Body of pancreas (tissue), 4 donors: ENCODE measurements around the gene DBNL. TPM values are rescaled to one million over a fixed set of nuclear protein-coding genes. Genes with fewer than 3 reads are reported as not detected.
A peak's percentile ranks its signal among the peaks of the same experiment; 100 is the strongest.

Experiments used
- ATAC-seq: fragments of 150-250 bp; one replicate; pipeline ENCODE4 v1.9.1; 2016
- DNase-seq, 4 donors: peaks; one replicate each; pipeline ENCODE4 v3.0.0-alpha.2; 2019
- H3K27ac ChIP-seq, 4 donors: fragments of 200-600 bp; sonication (generic); 1 replicate in 3 of 4; 2 replicates in 1 of 4; pipeline versions ENCODE4 v1.5.1 to v1.6.1; 2016 to 2019; ENCODE audit warnings: mild to moderate bottlenecking in 1 of 4, mixed read lengths in 1 of 4, moderate library complexity in 1 of 4
- H3K27me3 ChIP-seq, 2 donors: fragments of 200-600 bp; sonication (generic); one replicate each; pipeline ENCODE4 v1.6.0; 2016; ENCODE audit warnings: mild to moderate bottlenecking in 1 of 2
- H3K36me3 ChIP-seq, 2 donors: fragments of 200-600 bp; sonication (generic); replicated peaks in 1 of 2; 2 replicates each; pipeline ENCODE4 v1.5.1; 2016; ENCODE audit warnings: low read depth in 2 of 2; ENCODE audit not compliant: insufficient read depth in 1 of 2
- H3K4me1 ChIP-seq: fragments of 200-600 bp; sonication (generic); one replicate; pipeline ENCODE4 v1.6.0; 2016
- H3K4me3 ChIP-seq, 2 donors: fragments of 200-600 bp; sonication (generic); 1 replicate in 1 of 2; 2 replicates in 1 of 2; pipeline ENCODE4 v1.5.1; 2016 to 2019
- H3K9me3 ChIP-seq, 3 donors: fragments of 200-600 bp; sonication (generic); 1 replicate in 2 of 3; 2 replicates in 1 of 3; pipeline ENCODE4 v1.5.1; 2016
- POLR2A ChIP-seq, 3 donors: fragments of 450-650 bp; IDR thresholded peaks; one replicate each; pipeline ENCODE4 v1.6.1; 2016; ENCODE audit warnings: antibody characterized with exemption in 3 of 3, mild to moderate bottlenecking in 2 of 3
- WGBS, 2 donors: methylation state at CpG; one replicate each; pipeline ENCODE4 v1.1.5; 2017; 5-methylcytosine and 5-hydroxymethylcytosine counted together
- intact Hi-C: fragments of 100-400 bp; cut with DNase I; formaldehyde crosslinking; loops from one replicate; pipeline ENCODE4 v1.15.1; 2023
- total RNA-seq, 2 donors: library from RNA; depleted of rRNA; stranded (reverse); fragments of >200 nt; gene quantifications; one replicate each; pipeline ENCODE4 v1.1.0, GENCODE V29; 2016
- TF ChIP-seq, protein P1 (sequence below), 7 experiments: fragments of 450-650 bp in 4 of 7; fragments of 200-600 bp in 3 of 7; sonication (generic) in 3 of 7; IDR thresholded peaks; one replicate each; pipeline ENCODE4 v1.5.1; 2016 to 2019; ENCODE audit warnings: antibody characterized with exemption in 7 of 7

The DBNL gene
- total RNA-seq, 2 donors from 2014 or later = 62.0 to 96.6 TPM

DNA sequence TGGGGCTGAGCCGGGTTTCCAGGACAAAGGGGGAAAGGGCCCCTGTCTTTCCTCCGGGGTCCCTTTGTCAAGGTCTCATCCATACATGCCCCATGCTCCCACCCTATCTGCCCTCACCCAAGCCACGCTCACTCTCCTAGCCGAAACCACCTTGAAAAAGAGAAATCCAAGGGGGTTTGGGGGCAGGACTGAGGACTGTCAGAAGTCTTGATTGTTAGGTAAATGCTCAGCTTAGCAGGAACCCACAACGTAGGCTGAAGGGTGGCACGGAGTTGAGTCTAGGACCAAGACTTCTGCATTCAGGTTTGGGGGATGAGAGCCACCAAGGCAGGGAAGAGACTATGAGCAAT, 21.6 kb downstream of the DBNL start:
- WGBS, 2 donors = 43 to 55% methylated on average over 6 of the region's 6 CpGs
- peak in 1 of 4 donors; percentile 4 for DNase-seq
- intact Hi-C loops = no loop called here
- no peak for TF ChIP-seq POLR2A (IDR thresholded peaks at IDR 0.05)
- TF ChIP-seq, protein P1, sequence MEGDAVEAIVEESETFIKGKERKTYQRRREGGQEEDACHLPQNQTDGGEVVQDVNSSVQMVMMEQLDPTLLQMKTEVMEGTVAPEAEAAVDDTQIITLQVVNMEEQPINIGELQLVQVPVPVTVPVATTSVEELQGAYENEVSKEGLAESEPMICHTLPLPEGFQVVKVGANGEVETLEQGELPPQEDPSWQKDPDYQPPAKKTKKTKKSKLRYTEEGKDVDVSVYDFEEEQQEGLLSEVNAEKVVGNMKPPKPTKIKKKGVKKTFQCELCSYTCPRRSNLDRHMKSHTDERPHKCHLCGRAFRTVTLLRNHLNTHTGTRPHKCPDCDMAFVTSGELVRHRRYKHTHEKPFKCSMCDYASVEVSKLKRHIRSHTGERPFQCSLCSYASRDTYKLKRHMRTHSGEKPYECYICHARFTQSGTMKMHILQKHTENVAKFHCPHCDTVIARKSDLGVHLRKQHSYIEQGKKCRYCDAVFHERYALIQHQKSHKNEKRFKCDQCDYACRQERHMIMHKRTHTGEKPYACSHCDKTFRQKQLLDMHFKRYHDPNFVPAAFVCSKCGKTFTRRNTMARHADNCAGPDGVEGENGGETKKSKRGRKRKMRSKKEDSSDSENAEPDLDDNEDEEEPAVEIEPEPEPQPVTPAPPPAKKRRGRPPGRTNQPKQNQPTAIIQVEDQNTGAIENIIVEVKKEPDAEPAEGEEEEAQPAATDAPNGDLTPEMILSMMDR (IDR thresholded peaks at IDR 0.05) = no peak
- Histone ChIP-seq H3K9me3 (no peaks in the 10 kb centered on the region), H3K4me3 (no peak overlapping the region), H3K27ac (no peak overlapping the region), H3K4me1 (peaks cover 24% of the 10 kb centered on the region), H3K27me3 (no peaks in the 10 kb centered on the region), H3K36me3 (peaks cover 0 to 3% of the 10 kb centered on the region in 2 donors)
- no peak for ATAC-seq

DNA sequence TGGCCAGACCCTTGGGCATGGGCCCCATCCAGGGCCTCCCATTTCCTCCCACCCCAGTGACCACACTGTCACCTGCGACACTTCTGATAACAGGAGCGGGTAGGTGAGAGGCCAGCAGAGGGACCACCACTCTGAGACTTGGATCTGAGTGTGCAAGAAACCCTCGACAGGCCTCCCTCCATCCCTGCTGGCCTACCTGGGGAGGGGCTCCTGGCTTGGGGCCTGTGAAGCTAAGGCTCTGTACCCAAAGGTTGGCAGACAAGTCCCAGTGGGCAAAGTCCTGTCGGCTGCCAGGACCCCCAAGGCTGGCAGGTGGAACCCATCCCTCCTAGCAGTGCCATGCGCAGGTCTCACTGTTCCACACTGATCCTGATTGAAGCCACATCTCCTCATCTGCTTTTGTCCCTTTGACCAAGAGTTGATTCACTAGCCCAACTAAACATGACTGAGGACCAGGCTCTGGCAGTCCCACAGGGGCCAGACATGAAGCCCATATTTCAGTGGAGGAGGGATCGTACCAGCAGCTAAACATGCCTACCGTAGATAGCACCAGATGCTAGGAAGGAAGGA, 22.1 kb downstream of the DBNL start:
- Histone ChIP-seq H3K27me3 (no peaks in the 10 kb centered on the region), H3K27ac (no peak overlapping the region), H3K4me1 (peaks cover 24% of the 10 kb centered on the region), H3K9me3 (no peaks in the 10 kb centered on the region), H3K4me3 (no peak overlapping the region), H3K36me3 (no peaks in the 10 kb centered on the region)
- no peak for ATAC-seq
- 82 to 91% methylated on average over 4 to 7 of the region's 7 CpGs for WGBS, 2 donors
- intact Hi-C loops = no loop called here
- TF ChIP-seq, protein P1 (IDR thresholded peaks at IDR 0.05) = no peak
- no peak for TF ChIP-seq POLR2A (IDR thresholded peaks at IDR 0.05)
- DNase-seq = peak in 1 of 4 donors; percentile 5

DNA sequence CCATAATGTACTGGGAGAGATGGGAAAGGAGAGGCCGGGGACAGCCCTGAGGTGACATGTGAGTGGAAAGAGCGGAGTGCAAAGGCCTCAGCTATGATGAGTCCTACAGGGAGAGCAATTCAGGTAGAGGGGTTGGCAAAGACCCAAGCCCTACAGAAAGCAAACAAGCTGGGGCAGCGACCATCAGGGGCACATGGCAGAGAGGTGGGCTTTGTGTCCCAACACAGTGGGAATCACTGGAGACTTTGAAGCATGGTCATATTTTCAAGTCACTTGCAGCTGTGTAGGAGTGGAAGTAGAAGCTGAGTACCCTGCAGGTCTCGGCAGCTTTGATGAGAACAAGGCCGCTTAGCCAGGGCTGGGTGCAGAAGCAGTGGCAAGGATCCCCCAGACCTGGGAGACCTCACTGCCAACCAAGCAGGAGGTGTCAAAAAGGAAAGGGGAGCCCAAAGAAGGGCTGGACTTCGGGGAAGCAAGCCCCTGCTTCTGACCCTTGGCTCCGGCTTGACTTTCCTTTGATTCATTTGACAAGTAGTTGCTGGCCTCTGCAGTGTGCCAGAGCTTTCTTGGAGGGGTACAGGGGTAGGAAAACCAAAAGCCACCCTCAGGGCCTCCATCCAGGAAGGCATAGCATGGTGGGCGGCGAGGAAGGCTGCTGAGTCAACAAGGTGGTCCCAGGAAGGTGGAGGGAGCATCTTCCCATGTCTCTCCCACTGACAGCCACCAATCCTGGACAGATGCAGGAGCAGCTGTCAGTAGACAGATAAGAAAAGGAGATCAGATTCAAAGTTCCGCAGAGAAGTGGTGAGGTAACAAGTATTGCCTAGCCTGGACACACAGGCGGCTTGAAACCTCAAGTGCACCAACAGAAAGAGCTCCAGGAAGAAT, 22.8 kb downstream of the DBNL start:
- H3K4me3 ChIP-seq = no peak overlapping the region
- H3K4me1 ChIP-seq = peaks cover 24% of the 10 kb centered on the region
- no peaks in the 10 kb centered on the region for H3K9me3 ChIP-seq
- H3K36me3 ChIP-seq = no peaks in the 10 kb centered on the region
- H3K27ac ChIP-seq = no peak overlapping the region
- peak in 1 of 4 donors; percentile 6 for DNase-seq
- 78 to 92% methylated on average over 10 to 11 of the region's 11 CpGs for WGBS, 2 donors
- no peak for ATAC-seq
- H3K27me3 ChIP-seq = no peaks in the 10 kb centered on the region
- TF ChIP-seq POLR2A (IDR thresholded peaks at IDR 0.05) = no peak
- TF ChIP-seq, protein P1 (IDR thresholded peaks at IDR 0.05) = no peak
- intact Hi-C loops = no loop called here

DNA sequence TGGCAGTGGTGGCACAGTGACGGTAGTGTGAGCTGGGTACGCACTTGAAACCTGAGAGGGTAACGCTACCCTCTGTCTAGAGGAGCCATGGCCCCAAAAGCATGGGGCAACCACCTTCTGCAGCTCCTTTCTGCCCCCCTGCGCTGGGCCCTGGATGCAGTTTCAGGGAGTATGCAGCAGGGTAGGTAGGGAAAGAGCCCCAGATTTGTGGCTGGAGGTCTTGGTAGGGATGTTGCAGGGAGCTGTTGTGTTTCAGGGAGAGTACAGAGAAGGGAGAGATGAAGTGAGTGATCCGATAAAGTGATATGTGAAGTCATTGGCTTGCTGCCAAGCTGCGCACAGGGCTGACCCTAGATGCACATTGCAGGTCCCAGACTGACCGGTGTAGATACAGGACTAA, 23.6 kb downstream of the DBNL start:
- DNase-seq (peak in 1 of 4 donors; percentile 25), ATAC-seq (no peak)
- Histone ChIP-seq H3K4me3 (no peak overlapping the region), H3K4me1 (peaks cover 24% of the 10 kb centered on the region), H3K27me3 (no peaks in the 10 kb centered on the region), H3K9me3 (no peaks in the 10 kb centered on the region), H3K36me3 (peaks cover 0 to 2% of the 10 kb centered on the region in 2 donors), H3K27ac (no peak overlapping the region)
- intact Hi-C loops = no loop called here
- WGBS, 2 donors = 61 to 70% methylated on average over 7 of the region's 7 CpGs
- TF ChIP-seq, protein P1 (IDR thresholded peaks at IDR 0.05) = no peak
- no peak for TF ChIP-seq POLR2A (IDR thresholded peaks at IDR 0.05)
